Measurements from ENCODE around the gene LANCL2.

GRCh38 chr7:55467047-55467593 is 102.0 kb downstream of the LANCL2 start:
- TF ChIP-seq CTCF (IDR thresholded peaks at IDR 0.05; ENCODE audit: borderline replicate concordance, extremely low read depth, low read length, poor library complexity, severe bottlenecking) (no peak), EZH2 (IDR thresholded peaks at IDR 0.05; ENCODE audit: borderline replicate concordance, low read depth, low read length, severe bottlenecking) (no peak)

All from DND-41 (cell line).